HG02798 (cell line): ENCODE measurements around the gene CD300LB.

Experiments
- ATAC-seq: cut with Tn5 transposase; IDR thresholded peaks from one replicate; pipeline ENCODE4 v1.9.1; 2021; ENCODE audit warnings: mild to moderate bottlenecking; ENCODE audit not compliant: unreplicated experiment, poor library complexity

The CD300LB gene

GRCh38 chr17:74550602-74551001, 19.3 kb upstream of the CD300LB start:
- no peak for ATAC-seq

- ATAC-seq, result no peak
These were observed 18.1 kb upstream of the CD300LB start for GRCh38 chr17:74549343-74549742.

- ATAC-seq, result no peak
These were observed 16.5 kb upstream of the CD300LB start for GRCh38 chr17:74547736-74548135.

GRCh38 chr17:74547264-74547663, 16.0 kb upstream of the CD300LB start:
- no peak for ATAC-seq

GRCh38 chr17:74546586-74546985, 15.3 kb upstream of the CD300LB start:
- ATAC-seq, result no peak

GRCh38 chr17:74545843-74546230, 14.6 kb upstream of the CD300LB start, which contains the start of gene CD300C:
TSS of gene CD300C (minus strand) at chr17:74546115. CDS start at chr17:74545782, 333 bp downstream.
- ATAC-seq, result no peak

GRCh38 chr17:74544991-74545842, 13.9 kb upstream of the CD300LB start:
- ATAC-seq, result no peak

GRCh38 chr17:74543891-74544760, 12.9 kb upstream of the CD300LB start:
- ATAC-seq, result no peak

- no peak for ATAC-seq
These were observed 12.1 kb upstream of the CD300LB start for GRCh38 chr17:74543406-74543805.

- ATAC-seq, result no peak
These were observed 11.6 kb upstream of the CD300LB start for GRCh38 chr17:74542727-74543383.

GRCh38 chr17:74542166-74542565, 10.9 kb upstream of the CD300LB start:
- no peak for ATAC-seq

GRCh38 chr17:74541176-74542111, 10.2 kb upstream of the CD300LB start:
- ATAC-seq, result no peak

- ATAC-seq, result no peak
These were observed 8.1 kb upstream of the CD300LB start for GRCh38 chr17:74539281-74539820.

GRCh38 chr17:74536890-74537289, 5.6 kb upstream of the CD300LB start:
- no peak for ATAC-seq

- no peak for ATAC-seq
These were observed 840 bp upstream of the CD300LB start for GRCh38 chr17:74532115-74532514.

- no peak for ATAC-seq
These were observed 484 bp downstream of the CD300LB start for GRCh38 chr17:74530831-74531150.

GRCh38 chr17:74529243-74529642, 2.0 kb downstream of the CD300LB start:
- ATAC-seq, result no peak

GRCh38 chr17:74528491-74529199, 2.6 kb downstream of the CD300LB start:
- ATAC-seq, result peak; percentile 82

- no peak for ATAC-seq
These were observed 3.5 kb downstream of the CD300LB start for GRCh38 chr17:74527756-74528155.
